Activated CD4-positive, alpha-beta T cell treated with anti-CD3 and anti-CD28 coated beads for 48 hours (primary cell): ENCODE data around the gene CKMT2.

Source experiments
- DNase-seq: peaks from one replicate; pipeline ENCODE4 v3.0.0-alpha.2; 2020

The CKMT2 gene

DNA sequence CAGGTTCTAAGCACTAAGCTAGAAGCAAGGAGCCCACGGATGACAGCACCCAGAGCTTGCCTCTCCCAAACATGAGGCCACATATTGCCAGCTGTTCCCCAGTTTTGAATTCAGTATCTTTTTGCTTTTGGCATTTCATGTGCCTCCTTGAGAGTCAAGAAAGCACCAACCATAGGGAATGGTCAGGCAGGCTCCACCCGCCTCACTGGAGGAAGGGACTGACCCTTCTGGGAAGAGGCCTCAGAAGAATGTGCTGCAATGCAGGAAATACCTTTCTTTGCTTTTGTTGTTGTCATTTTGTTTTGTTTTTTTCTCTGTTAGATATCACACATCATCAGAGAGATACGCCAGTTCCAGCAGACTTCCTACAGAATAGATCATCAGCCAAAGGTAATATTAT lies 13.7 kb upstream of the CKMT2 start:
- DNase-seq = no peak

DNA sequence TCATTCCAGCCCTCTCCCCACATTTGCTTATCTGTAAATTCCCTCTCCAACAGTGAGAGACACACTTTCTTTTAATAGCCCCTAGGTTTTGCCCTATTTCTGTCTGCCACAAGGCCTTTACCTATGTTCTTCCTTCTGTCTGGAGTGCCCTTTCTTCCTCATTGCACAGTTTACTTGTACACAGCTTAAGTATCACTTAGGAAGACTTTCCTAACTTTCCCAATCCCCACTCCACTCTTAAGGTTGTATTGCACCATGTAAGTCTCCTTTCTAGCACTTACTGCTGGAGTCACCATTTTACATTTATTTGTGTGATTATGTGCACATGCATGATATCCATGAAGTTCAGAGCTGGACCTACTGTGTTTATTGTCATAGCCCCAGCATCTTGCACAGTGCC lies 10.8 kb upstream of the CKMT2 start:
- DNase-seq = no peak

DNA sequence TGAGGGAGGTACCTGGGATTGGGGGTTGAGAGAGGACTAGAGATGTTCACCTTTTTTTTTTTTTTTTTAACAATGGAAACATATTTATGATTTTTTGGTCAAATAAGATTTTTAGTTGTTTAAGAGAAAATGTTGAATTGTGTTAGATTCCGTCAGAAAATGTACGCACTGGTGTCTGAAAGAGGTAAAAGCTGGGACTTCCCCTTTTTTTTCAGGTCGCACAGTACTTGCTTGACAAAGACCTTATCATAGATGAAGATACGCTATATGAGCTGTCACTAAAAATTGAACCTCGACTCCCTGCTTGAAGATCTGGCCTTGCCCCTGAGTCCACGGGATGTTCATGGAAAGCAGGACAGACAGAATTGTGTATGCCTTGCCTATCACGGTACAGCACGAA lies 7.7 kb upstream of the CKMT2 start:
- DNase-seq = no peak

DNA sequence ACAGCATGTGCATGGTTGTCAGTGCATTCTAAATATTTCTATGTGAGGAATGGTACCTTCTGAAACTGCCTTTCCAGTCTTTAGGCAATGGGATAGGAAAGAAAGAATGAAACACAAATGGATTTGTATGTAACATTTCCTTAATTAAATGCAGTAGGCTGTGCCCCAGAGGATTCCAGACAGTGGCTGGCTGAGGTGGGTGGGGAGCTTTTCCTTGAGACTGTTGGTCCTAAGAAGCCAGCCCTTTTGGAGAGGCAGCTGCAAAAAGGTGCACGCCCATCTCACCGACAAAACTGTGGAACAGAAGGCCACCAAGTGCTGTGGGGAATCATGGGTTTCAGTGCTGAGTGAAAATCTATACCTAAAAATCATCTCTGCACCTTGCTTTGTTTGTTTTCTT lies 6.8 kb upstream of the CKMT2 start:
- DNase-seq = no peak

DNA sequence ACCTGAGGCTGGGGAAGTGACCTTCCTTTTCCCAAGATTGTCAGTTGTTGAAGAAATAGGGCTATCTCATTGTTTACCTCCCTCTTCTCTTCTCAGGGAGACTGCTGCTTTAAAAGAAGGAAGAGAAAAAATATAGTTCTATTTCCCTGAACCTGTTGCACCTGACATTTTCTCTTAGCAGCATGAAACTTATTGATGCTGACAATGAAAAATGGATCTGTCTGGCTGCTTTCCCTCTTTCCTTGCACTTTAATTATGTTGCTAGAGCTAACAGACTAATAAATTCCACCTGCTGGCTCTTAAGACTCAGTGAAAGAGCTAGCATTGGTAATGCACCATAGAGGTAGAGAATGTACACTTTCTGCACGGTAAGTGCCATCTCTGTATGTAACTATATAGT lies 6.2 kb upstream of the CKMT2 start:
- DNase-seq = no peak

DNA sequence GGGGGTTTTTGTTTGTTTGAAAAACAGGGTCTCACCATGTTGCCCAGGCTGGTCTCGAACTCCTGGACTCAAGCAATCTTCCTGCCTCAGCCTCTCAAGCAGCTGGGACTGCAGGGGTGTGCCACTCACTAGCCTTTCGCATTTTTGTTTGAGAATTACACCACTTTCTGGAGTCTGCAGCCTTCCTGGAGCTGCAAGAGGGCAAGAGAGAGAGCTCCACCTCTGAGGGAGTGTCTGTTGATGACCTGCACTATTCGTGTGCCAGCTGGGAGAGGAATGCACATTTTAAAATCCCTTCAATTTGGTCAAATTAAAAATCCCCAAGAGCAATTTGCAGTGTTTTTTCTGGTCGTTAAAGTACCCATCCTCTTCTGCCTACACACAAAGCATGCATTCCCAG lies 5.0 kb upstream of the CKMT2 start:
- DNase-seq = no peak

DNA sequence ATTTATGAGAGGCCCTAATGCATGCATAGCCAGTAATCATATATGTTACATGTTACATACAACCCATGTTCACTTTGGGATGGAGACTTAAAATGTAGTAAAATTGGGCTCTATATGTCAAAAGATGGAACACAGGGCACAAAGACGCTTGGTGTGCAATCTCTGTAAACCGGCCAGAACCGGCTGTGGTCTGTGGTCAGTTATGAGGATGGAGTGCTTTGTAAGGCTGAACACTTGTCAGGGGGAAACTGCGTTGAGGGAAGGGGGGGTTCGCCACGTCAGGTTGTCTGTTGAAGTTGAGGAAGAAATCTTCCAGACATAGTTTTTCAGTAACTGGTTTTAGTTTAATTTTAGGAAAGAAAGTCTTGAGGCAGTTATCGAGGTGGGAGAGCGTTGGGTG lies 2.7 kb upstream of the CKMT2 start:
- DNase-seq = no peak

DNA sequence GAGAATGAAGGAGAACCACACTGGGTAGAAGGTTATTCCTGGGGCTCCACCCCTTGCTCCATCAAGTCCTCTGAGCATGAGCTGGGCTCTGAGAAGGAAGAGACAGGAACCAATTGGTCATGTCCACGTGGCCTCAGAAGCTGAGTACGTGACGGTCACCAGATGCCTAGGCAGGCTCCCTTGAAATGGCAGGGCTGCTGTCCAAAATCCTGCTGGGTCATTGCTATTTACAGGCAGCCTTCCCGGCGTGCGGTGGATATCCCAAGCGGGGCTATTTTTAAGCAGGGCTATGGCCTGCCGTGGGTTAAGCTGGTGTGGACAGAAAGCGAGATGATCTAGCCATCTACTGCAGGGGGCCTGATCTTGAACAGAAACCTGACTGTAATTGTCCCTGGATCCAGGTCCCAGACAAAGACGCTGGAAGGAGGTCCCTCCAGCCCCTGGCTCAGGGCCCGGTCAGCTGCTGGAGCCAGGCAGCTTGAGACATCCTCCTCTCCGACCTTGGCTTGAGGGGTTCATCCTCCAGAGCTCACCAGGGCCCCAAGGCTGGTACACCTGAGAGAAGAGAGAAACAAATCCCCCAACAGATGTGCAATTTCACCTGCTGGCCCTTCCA lies 550 bp upstream of the CKMT2 start:
- no peak for DNase-seq

DNA sequence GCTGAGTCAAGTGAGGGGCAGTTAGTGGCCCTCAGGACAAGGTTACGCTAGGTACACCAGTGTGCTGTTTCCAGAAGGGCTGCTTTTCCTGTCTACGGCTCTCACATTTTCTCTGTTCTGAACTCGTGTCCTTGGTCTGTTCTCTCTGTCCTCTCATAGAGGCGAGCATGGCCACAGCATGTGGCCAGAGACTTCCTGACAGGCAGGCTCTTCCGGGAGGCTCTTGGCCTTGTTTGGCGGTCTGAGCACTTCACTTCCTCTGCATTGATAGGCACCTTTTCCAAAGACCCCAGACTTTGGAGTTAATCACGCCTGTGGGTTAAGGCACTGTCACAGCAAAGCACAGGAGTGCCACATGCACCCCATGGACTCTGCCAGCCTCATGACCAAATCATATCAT lies 1.2 kb downstream of the CKMT2 start:
- DNase-seq = no peak

DNA sequence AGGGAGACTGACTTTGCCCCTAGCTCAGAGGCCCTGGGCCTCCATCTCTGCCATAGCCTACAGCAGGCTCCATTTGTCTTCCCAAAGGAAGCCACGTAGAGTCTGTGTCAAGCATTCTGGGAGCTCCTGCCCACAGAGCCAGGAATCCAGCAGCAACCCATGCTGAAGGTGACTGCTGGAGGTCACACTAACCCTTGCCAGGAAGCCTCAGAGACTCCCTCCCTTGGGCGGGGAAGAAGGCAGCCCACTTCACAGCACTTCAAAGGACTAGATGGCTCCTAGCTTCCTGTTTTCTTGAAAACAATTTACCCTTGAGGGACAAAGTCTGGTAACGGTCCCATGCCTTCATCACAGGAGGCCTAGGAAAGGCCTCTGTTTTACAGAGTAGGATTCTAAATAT lies 1.7 kb downstream of the CKMT2 start:
- no peak for DNase-seq

DNA sequence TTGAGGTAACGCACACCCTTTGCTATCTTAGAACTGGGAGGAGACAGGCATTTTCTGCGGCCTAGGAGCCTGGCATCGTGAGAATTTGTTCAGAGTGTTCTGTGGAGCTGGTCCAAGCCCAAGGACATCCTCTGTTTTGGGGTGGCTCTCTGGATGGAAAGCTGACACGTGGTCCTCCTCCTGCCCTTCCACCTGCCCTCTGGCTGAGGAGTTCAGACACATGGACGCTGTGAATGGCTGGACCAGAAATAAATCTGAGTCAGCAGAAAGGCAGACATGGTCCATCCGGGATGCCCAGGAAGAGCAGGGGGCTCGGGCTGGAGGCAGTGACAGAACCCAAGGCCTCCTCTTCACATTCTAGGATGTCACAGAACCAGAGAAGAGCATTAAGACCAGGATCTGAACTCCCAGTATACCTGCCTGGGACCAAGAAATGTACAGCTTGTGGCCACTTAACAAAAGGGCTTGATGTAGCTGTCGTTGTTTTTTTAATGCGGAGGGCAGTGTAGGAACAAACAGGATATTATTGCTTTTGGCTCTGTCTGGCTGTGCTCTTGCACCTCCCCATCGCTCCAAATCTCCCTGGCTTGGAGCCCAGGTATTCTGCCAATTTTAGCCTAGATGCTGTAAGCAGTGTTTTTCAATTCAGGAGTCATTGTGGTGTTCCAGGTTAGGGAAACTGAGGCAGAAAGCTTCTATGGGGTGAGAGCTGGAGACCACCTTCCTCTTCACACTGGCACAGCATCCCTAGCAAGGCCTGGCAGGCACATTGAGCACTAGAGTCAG lies 2.4 kb downstream of the CKMT2 start:
- DNase-seq = no peak

DNA sequence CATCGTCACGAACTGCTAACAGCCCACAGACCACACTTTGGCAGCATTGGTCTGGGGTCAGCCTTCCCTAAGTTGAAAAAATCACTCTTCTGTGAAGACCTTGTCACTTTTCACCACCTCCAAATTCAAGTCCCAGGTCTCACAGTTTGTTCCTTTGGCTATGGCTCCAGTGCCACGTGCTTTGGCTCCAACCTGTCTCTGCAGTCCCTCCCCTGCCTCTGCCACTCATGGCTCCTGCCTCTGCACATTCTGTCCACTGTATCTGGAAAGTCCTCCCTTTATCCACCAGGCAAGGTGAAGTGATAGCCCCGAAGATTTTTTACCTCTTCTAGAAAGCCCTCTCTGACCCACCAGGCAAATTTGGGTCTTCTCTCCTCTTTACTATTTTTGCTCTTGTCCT lies 5.3 kb downstream of the CKMT2 start:
- DNase-seq = no peak

DNA sequence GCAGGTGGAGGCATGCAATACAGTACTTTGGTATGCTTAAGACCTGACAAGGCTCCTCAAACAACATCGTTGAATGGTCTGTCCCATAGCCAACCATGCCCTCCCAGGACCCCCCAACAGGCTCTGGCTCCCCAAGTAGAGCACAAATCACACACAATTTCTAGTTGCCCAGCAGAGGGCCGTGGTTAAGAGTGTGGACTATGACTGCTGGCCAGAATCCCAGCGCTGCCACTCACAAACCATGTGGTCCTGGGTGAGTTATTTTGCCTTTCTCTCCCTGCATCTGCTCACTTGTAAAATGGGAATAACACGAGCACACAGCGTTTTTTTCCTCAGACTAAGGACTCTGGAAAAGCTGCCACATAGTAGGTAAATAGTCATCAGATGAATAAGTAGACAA lies 6.5 kb downstream of the CKMT2 start:
- no peak for DNase-seq

DNA sequence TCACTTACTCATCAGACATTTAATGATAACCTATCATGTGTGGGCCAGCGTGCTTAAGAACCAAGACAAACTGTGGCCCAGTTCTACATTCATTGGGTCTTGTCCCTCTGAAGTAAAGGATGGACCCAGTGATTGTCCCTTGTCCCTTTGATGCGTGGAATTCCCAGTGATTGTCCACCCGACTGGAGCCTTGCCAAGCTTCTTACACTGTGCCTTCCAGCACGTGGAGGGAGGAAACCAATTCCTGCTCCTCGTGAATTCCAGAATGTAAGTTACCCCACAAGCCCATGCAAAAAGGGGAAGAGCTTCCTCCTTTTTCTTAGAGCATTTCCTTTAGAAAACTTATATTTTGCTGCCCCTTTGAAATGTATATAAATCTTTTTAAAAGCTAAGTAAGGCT lies 7.9 kb downstream of the CKMT2 start:
- no peak for DNase-seq

DNA sequence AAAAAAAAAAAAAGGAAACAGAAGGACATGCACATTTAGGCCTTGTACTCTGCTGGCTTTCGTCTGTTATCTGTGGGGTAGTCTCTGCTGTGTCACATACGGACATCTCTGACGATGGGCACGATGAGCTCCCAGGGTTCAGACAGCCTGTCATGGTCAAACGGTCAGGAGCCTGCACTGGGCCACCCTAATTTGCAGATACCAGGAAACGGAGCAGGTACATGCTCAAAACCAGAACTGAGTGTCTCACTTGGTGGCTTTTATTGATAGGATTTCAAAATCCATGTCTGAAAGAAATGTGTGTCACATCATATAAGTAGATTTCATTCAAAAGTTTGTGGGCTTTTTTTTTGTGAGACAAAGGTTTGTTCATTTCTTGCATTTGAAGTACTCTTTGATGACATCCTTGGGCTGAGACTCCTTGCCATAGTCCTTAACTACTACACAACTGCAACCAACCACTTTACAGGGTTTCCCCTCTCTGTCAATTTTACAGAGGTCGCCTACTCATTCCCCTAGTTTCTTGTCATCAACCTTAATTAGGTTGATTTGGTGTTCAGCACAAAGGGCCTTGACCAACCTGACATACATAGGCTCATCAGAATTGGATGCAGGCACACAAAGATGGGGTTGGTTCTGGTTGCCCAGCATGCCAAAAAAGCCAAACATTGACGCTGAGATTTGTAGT lies 9.0 kb downstream of the CKMT2 start:
- no peak for DNase-seq

DNA sequence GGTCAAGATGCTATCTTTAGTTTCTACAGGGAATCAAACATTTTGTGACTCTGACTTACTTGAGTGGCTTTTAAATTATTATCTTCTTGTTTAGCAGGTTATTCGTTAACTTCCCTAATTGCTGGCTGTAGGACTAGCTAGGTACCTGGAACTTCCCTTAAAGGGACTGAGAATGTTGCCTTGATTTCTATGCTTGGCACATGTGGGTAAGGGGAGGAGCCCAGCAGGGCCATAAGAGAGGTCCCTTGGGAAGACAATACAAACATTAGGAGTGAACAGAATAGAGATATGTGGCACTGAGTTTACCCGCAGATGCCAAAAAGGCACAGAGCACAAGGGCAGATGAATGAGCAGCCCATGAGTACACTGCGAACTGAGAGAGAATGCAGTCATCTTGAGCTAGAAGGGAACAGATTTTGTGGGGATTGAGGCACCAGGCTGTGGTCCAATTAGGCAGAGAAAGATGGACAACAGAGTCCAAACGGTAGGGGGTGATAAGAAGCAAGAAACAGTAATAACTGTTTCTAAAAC lies 9.8 kb downstream of the CKMT2 start:
- no peak for DNase-seq

DNA sequence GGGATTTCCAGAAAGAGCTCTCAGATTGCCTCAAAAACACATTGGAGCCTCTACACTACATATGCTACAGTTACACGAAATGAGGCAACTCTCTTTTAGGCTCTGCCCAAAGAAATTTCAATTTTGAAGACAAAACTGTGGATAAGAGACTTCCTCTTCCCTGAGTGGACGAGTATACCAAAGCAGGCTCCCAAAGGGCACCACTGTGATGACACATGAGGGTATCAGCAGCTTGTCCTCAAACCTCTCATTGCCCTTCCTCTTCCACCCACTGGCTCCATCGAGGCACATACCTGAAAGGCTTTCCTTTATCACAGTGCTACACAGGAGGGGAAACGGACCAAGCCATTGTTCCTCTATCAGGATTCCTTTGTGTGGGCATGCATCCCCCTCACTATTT lies 11.3 kb downstream of the CKMT2 start:
- DNase-seq = no peak

DNA sequence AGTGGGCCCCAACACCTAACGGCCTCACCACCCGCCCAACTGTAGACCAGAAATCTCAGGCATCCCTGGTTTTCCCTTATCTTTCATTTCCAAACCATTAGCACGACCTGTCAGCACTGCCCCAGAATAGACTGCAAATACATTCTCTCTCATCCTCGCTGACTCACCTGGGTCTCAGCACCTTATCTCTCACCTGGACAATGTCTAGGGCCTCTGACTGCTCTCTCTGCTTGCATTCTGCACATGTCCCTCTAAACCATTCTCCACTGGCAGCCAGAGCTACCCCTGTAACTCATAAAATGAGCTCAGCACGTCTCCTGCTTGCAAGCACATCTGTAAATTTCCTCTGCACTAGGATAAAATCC lies 12.7 kb downstream of the CKMT2 start:
- no peak for DNase-seq

DNA sequence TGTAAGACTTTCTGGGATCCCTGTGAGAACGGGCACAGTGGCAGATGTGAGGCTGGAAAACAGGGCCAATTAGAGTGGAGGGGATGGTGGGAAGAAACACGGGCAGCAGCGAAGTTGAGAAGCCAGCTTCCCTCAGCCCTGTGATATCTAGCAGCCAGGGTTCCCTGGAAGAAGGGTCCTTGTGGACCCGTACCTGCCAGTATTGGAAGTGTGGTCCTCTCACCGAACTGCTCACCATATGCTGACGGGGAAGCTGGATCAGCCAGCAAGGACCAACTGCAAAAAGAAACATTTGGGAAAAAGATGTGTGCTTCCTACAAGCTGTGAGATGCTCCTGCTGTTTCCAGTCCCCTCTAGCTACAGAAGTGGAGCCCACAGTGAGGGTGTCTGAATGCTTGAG lies 13.6 kb downstream of the CKMT2 start:
- no peak for DNase-seq

DNA sequence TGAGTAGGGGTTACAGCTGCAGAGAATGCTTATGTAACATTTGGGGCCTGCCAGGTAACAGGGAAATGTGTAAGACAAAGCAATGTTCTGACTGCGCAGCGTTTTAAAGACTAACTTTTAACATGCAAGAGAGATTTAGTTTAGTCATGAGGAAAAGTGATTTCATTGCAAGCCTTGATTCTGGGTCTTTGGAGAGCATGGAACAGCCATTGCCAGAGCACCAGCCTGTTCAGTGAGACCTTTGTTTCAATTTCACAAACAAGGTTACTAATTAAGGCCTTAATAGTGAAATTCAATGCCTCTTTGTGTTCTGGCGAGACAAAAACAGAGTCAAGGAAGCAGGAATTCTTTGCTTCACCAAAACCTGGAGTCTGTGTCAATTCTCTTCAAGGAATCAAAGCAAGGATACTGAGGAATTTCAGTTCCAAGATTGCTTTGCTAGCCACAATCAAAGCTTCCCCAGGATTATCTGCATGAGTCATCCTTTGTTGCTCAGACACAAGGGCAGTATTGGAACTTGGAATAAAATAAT lies 14.4 kb downstream of the CKMT2 start:
- DNase-seq = no peak

DNA sequence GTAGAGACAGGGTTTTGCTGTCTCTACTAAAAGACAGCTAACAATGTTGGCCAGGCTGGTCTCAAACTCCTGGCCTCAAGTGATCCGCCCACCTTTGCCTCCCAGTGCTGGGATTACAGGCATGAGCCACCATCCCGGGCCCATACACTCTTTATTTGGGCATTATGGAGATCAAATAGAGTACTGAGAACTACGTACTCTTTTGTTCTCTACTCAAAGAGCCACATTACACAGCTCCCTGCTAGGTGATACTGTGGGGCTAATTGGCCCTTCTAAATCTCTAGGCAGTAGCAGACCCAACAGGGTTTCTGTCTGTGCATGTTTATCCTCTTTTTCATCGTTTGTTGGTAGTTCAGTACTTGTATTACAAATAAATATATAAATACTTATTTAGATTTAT lies 16.1 kb downstream of the CKMT2 start:
- no peak for DNase-seq

DNA sequence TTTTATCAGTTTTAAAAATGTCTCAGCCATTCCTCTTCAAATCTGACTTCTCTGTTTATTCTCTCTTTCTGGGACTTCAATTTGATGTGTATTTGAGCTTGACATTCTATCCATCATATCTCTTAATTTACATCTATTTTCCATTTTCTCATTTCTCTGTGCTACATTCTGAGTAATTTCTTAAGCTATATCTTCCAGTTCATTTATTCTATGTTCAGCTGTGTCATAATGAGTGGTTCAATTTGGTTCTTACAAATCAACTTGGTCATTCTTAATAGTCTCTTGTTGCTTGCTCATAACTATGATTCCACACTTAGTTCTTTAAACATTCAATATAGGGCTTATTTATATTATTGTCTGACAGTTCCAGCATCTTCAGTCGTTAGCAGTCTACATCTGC lies 16.9 kb downstream of the CKMT2 start:
- DNase-seq = no peak

DNA sequence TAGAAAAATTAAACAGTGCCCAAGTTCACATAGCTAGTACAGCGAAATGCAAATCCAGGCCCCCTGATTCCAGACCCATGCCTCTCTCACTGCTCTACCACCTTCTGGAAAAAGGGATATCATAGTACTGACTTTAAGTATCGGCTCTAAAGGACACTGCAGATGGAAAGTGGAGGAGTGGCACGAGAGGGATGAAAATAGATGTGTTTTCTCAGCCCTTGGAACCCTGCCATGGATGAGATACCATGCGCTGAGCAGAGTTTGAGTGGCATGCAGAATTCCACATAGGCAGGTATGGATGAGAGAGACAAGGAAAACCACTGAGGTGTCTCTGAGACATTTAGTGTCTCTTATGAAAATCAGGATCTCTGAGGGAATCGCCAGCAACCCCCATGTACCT lies 18.8 kb downstream of the CKMT2 start:
- DNase-seq = no peak

DNA sequence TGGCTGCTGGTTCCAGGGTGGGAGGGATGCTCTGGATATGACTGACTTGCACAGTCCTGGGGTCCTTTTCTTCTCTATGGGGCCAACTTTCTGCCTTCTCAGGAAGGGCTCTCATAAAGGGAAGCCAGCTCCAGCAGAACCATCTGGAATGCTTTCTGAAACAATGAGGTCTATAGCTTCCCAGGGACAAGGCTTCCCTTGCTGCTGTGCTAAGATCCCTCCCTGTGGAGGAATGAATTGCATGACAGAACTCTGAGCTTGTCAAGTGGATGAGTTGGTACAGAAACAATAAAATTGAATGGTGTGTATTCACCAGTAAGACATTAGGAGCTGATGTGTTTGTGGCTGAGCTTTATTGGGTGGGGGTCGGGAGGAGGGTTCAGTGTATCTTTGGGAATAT lies 19.8 kb downstream of the CKMT2 start:
- DNase-seq = no peak
